Endothelial cell of umbilical vein (primary cell): ENCODE data around the gene AUTS2.

Experiments used
- FOS ChIP-seq: IDR thresholded peaks from 2 replicates; pipeline ENCODE4 v1.6.1; 2011; ENCODE audit warnings: mild to moderate bottlenecking, low read length, moderate library complexity, borderline replicate concordance; ENCODE audit not compliant: insufficient read depth
- GATA2 ChIP-seq: IDR thresholded peaks from 2 replicates; pipeline ENCODE4 v1.7.0; 2011; ENCODE audit warnings: low read depth, mild to moderate bottlenecking, moderate library complexity, mixed read lengths, low read length; ENCODE audit not compliant: insufficient read length, insufficient read depth
- MYC ChIP-seq: IDR thresholded peaks from one replicate; pipeline ENCODE4 v1.6.1; 2011; ENCODE audit warnings: mild to moderate bottlenecking, low read depth, low read length
- POLR2A ChIP-seq: IDR thresholded peaks from 2 replicates; pipeline ENCODE4 v1.6.1; 2012; ENCODE audit warnings: low read depth, mild to moderate bottlenecking, control low read depth, low read length
- POLR2AphosphoS5 ChIP-seq: IDR thresholded peaks from 2 replicates; pipeline ENCODE4 v1.6.1; 2012; ENCODE audit warnings: low read depth, mild to moderate bottlenecking, control low read depth, low read length, moderate library complexity; ENCODE audit not compliant: insufficient read depth
- TF ChIP-seq, protein P1 (sequence below), 2 donors: IDR thresholded peaks; 1 replicate in 1 of 2; 2 replicates in 1 of 2; pipeline ENCODE4 v1.5.1; 2011; ENCODE audit warnings: low read length in 2 of 2, mild to moderate bottlenecking in 2 of 2, moderate library complexity in 2 of 2, control low read depth in 1 of 2, inconsistent platforms in 1 of 2, low read depth in 1 of 2; ENCODE audit not compliant: insufficient read depth in 1 of 2; ENCODE audit errors: extremely low read depth in 1 of 2
- TF ChIP-seq, protein P2 (sequence below): IDR thresholded peaks from 2 replicates; pipeline ENCODE4 v1.6.1; 2011; ENCODE audit not compliant: insufficient read depth, insufficient read length

DNA sequence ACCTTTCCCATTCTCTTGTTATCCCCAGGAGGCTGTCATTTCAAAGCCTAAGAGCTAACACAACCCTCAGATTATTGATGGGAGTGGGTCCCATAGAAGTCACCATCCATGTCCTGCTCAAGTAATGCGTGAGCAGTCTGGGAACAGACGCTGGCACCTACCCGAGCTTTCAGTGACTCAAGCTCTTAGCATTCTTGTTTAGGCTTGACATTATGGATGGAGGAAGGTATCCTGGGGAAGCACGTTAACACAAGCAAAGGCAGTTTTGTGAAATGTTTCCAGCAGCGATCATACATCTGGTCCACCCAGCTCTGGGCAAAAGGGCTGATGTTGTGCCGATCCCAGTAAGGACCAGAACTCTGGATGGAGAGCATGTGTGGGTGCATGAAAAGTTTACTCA lies 30.0 kb upstream of the AUTS2 start:
- TF ChIP-seq, protein P1, sequence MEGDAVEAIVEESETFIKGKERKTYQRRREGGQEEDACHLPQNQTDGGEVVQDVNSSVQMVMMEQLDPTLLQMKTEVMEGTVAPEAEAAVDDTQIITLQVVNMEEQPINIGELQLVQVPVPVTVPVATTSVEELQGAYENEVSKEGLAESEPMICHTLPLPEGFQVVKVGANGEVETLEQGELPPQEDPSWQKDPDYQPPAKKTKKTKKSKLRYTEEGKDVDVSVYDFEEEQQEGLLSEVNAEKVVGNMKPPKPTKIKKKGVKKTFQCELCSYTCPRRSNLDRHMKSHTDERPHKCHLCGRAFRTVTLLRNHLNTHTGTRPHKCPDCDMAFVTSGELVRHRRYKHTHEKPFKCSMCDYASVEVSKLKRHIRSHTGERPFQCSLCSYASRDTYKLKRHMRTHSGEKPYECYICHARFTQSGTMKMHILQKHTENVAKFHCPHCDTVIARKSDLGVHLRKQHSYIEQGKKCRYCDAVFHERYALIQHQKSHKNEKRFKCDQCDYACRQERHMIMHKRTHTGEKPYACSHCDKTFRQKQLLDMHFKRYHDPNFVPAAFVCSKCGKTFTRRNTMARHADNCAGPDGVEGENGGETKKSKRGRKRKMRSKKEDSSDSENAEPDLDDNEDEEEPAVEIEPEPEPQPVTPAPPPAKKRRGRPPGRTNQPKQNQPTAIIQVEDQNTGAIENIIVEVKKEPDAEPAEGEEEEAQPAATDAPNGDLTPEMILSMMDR (IDR thresholded peaks at IDR 0.05; ENCODE audit: extremely low read depth in 1 of 2, insufficient read depth in 1 of 2, low read depth in 1 of 2, low read length in 2 of 2) = no peak
- TF ChIP-seq MYC = no peak
- no peak for TF ChIP-seq GATA2
- TF ChIP-seq POLR2A = no peak
- TF ChIP-seq, protein P2, sequence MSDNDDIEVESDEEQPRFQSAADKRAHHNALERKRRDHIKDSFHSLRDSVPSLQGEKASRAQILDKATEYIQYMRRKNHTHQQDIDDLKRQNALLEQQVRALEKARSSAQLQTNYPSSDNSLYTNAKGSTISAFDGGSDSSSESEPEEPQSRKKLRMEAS = no peak
- TF ChIP-seq FOS = no peak
- no peak for TF ChIP-seq POLR2AphosphoS5
